ENCODE data around the gene BRMS1.

DNA sequence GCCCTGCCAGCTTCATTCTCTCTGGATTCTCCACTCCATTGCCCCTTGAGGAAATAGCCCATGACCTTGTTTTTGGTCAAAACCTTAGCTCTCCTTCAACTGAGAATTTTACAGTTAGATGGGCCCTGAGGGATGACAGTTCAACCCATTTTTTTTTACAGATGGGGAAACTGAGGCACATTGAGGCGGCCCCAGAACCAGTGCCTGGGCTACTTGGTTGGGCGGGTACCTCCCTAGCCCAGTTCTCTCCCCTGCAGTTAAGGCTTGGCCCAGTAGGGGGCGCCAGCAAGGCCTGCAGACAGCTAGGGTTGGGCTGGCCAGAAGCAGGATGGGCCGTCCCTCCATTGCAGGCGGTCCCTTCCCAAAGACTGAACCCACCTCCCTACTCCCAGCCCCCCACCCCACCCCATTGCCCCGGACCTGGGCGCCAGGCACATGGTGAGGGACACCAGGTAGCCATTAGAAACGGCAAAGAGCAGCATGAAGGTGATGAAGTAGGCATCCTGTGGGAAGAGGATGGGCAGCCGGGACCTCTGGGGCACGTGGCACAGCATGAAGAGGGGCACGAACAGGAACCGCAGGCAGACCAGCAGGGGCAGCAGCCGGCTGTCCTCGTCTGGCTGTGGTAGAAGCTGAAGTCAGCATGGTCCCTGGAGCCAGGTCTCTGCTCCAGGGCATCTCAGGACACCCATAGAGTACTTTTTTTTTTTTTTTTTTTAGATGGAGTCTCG is 19.1 kb upstream of the BRMS1 start:
- TF ChIP-seq CTCF (IDR thresholded peaks at IDR 0.05) (peak; percentile 96), ZFX (IDR thresholded peaks at IDR 0.05; ENCODE audit: borderline replicate concordance) (no peak)
